GM13977 (cell line): Measurements from ENCODE around the gene ASB10.

ENCODE experiments used
- DNase-seq: peaks from one replicate; pipeline ENCODE4 v3.0.0; 2012; ENCODE audit warnings: low spot score
- in situ Hi-C: fragments of 300-500 bp; cut with MboI; formaldehyde crosslinking; loops from one replicate; pipeline ENCODE4 v1.12.0; 2022; ENCODE audit warnings: low sequenced_read_pairs, low pct_unique_long_range_greater_than_20kb, mixed read lengths, inconsistent platforms; ENCODE audit not compliant: unreplicated experiment
- TF ChIP-seq, protein P1 (sequence below): IDR thresholded peaks from 2 replicates; pipeline ENCODE4 v1.5.1; 2012; ENCODE audit warnings: mild to moderate bottlenecking, control low read depth; ENCODE audit not compliant: insufficient read depth; ENCODE audit errors: extremely low read depth, missing control alignments

The ASB10 gene

DNA sequence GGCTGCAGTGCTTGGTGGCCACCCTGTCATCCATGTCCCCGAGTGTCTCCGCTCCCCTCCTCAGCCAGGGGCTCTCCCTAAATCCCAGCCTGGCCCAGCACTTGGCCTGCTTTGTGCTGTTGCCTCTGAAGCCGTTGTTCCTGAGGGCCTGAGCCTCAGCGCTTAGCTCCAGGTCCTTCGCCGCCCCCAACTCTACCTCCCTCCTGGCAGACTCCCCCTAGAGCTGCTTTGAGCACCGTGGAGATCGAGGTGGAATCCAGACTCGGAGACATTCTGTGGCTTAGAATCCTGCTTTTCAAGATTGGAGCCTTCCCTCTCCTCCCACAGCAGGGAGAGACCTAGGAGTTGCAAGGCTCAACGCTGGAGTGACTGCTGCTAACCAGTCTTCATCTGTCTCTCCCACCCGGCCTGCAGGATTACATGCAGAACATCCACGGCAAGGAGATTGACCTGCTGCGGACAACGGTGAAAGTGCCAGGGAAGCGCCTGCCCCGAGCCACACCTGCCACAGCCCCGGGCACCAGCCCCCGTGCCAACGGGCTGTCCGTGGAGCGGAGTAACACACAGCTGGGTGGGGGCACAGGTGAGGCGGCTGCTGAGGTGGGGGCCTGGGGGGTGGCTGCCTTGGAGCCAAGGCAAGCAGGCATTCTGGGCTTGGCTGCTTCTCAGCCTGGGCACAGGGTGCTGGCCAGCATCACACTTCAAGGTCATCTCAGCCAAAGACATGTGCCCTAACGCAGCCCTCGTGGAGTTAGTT lies 52.9 kb downstream of the ASB10 start:
- no peak for DNase-seq
- TF ChIP-seq, protein P1, sequence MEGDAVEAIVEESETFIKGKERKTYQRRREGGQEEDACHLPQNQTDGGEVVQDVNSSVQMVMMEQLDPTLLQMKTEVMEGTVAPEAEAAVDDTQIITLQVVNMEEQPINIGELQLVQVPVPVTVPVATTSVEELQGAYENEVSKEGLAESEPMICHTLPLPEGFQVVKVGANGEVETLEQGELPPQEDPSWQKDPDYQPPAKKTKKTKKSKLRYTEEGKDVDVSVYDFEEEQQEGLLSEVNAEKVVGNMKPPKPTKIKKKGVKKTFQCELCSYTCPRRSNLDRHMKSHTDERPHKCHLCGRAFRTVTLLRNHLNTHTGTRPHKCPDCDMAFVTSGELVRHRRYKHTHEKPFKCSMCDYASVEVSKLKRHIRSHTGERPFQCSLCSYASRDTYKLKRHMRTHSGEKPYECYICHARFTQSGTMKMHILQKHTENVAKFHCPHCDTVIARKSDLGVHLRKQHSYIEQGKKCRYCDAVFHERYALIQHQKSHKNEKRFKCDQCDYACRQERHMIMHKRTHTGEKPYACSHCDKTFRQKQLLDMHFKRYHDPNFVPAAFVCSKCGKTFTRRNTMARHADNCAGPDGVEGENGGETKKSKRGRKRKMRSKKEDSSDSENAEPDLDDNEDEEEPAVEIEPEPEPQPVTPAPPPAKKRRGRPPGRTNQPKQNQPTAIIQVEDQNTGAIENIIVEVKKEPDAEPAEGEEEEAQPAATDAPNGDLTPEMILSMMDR, result no peak
- in situ Hi-C loops, result no loop called here

DNA sequence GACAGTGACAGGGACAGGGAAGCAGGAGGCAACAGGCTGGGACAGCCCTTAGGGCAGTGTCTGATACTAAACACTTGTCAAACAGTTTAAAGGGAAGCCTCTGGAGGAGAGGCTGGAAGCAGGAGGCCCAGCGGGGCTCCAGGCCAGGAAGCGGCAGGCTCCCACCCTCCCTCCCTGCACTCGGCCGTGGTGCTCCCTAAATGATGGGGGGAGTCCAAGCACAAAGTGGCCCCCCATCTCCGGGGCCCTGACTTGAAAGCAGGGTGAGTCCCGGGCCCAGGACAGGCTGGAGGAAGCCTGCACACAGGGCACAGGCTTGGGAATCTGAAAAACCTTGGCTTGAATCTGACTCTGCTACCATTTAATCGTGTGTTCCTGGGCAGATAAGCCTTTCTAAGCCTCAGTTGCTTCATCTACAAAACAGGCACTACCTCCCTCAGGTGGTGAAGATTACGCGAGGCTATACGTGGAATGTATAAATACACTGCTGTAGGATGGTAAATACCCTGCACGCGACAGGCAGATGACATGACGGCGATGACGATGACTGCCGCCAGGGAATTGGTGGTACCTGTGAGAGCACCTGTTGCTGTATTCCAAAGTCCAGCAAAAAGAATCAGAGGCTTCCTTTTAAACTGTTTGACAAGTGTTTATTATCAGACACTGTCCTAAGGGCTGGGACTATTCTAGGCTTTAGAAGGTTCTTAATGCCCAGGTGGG lies 53.6 kb downstream of the ASB10 start:
- DNase-seq, result no peak
- in situ Hi-C loops, result no loop called here

DNA sequence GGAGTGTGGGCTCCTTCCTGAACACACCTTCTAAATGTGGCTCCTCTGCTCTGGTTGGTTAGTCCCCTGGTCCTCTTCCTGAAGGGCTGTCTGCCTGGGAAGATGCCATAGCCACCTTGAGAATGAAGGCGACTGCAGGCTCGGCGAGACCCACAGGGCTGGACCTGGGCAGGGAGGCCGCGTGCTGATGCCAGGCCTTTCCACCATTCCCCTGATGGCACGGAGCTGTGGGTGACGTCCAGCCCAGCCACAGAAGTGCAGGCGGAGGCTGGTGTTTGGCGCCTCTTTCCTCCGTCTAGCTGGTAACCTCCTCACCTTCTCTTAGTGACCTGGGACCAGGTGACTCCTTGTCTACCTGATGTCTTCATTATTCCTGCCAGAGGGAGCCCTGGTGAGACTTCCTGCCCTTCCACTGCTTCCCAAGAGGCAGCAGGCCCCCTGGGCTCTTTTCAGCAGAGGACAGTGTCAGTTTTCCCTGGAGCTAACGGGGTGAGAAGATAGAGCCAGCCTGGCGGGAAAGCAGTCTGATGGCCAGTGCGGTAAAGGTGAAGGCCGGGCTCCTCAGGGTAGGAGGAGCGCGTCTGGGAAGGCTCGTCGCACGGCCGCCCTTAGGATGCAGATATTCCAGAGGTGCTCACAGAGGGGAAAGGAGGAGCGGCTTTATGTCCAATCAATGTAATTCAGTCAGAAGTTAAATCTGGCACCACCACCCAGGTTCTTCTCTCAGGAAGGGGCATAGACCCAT lies 54.4 kb downstream of the ASB10 start:
- no peak for DNase-seq
- in situ Hi-C loops, result no loop called here
- TF ChIP-seq, protein P1, result no peak

More for the DNA sequence above, 53.6 kb downstream of the ASB10 start:
- TF ChIP-seq, protein P1, result no peak

DNA sequence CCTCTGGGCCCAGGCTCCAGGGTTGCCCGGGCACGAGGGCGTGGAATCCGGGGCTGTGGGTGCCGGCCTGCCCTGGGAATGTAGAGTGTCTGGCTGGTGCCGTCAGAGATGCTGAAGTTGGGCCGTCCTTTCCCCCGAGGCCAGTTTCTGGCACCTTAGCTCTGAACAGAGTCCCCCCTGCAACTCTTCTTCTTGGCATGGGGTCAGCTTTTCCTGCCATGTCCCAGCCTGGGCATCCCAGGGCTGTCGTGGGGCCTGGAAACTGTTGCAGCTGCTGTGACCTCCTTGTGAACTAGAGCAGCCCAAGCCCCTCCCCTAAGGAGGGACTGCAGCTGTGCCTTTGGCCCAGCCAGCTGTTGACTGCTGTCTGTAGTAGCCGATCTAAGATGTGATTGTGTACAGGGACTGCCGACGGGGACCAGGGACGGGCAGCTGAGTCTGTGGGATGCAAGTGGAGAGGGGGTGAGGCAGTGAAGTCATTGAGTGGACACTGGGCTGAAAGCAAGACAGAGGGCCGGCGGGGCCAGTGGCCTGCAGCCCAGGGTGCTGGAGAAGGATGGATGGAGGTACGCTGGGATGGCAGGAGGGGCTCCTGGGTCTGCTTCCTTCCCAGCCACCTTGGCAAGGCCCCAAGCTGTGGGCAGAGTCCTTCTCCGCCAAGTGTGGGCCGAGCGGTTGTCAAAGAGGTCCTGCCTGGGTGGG lies 55.3 kb downstream of the ASB10 start:
- DNase-seq, result no peak
- in situ Hi-C loops, result no loop called here
- TF ChIP-seq, protein P1, result no peak

DNA sequence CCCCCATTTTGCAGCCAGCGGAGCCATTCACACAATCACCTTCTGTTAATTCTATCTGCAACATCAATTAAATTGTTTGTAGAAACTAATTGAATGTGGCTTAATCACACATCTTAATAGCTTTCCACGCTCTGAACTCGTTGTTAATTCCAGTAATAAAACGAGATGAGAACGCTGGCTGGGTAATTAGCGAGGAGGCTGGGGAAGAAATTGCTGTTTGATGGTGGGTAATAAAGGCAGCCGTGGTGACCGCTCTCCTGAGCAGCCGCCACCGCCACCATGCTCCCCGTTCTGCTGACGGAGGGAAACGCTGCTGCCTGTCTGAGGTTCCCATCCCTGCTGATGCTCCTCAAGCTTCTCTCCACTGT lies 55.8 kb downstream of the ASB10 start:
- TF ChIP-seq, protein P1, result no peak
- no peak for DNase-seq
- in situ Hi-C loops, result no loop called here

DNA sequence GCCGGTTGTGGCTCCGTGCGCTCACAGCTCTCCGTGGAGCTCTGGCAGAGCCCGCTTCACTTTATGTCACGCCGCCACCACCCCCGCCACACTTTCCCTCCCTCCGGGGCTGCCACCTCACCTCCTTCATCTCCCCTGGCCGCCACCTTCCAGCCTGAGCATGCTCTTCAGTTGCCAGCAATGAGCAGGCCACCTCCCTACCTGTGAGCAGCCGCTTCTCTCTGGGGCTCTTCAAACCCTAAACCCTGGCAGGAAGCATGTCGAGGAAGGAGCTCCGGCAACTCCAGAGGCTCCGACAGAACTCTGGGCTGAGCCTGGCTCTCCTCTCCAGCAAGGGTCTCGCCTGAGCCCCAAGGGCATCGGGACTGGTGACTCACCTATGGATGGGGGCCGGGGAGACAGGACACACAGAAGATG lies 56.3 kb downstream of the ASB10 start:
- in situ Hi-C loops, result no loop called here
- TF ChIP-seq, protein P1, result no peak
- DNase-seq, result no peak
